Nephron (organoid): ENCODE measurements around the gene ADGRL3.

Experiments
- H3K27ac Mint-ChIP-seq, 3 experiments: 2 replicates each; pipeline ENCODE4 v1.8.0; 2020; ENCODE audit warnings: mixed read lengths in 3 of 3, mild to moderate bottlenecking in 2 of 3, moderate library complexity in 1 of 3
- H3K27me3 Mint-ChIP-seq: 2 replicates; pipeline ENCODE4 v1.8.0; 2021; ENCODE audit warnings: low read depth, mild to moderate bottlenecking, moderate library complexity, mixed read lengths
- H3K36me3 Mint-ChIP-seq: 2 replicates; pipeline ENCODE4 v1.8.0; 2020; ENCODE audit warnings: low read depth, mixed read lengths
- H3K4me1 Mint-ChIP-seq: 2 replicates; pipeline ENCODE4 v1.8.0; 2020; ENCODE audit warnings: mixed read lengths
- H3K4me3 Mint-ChIP-seq, 3 experiments: 2 replicates each; pipeline ENCODE4 v1.8.0; 2020; ENCODE audit warnings: mild to moderate bottlenecking in 3 of 3, mixed read lengths in 3 of 3, moderate library complexity in 2 of 3
- H3K9me3 Mint-ChIP-seq: 2 replicates; pipeline ENCODE4 v1.8.0; 2020; ENCODE audit warnings: mixed read lengths
- CTCF ChIP-seq, 3 experiments: fragments of 200-600 bp; sonication (generic); IDR thresholded peaks; one replicate each; pipeline ENCODE4 v1.5.0; 2021; ENCODE audit warnings: antibody characterized with exemption in 3 of 3; ENCODE audit not compliant: unreplicated experiment in 3 of 3

The ADGRL3 gene

GRCh38 chr4:61934198-61934597 lies 734.1 kb downstream of the ADGRL3 start:
- Mint-ChIP-seq H3K4me1 (peaks cover 8% of the 10 kb centered on the region), H3K4me3 (no peak overlapping the region), H3K27me3 (peaks cover 4% of the 10 kb centered on the region), H3K36me3 (peaks cover 26% of the 10 kb centered on the region), H3K9me3 (no peaks in the 10 kb centered on the region), H3K27ac (peak overlapping the region in 1 of 3 experiments; percentile 24)
- no peak for TF ChIP-seq CTCF (IDR thresholded peaks at IDR 0.05; ENCODE audit: unreplicated experiment in 3 of 3)

- H3K27me3 Mint-ChIP-seq: no peaks in the 10 kb centered on the region
These were observed 738.2 kb downstream of the ADGRL3 start for GRCh38 chr4:61938250-61938846.

GRCh38 chr4:61950625-61951024 lies 750.5 kb downstream of the ADGRL3 start:
- Mint-ChIP-seq H3K27me3 (no peaks in the 10 kb centered on the region), H3K4me3 (no peak overlapping the region), H3K9me3 (peaks cover 3% of the 10 kb centered on the region), H3K4me1 (no peaks in the 10 kb centered on the region), H3K27ac (no peak overlapping the region), H3K36me3 (peaks cover 26% of the 10 kb centered on the region)
- no peak for TF ChIP-seq CTCF (IDR thresholded peaks at IDR 0.05; ENCODE audit: unreplicated experiment in 3 of 3)

More at GRCh38 chr4:61938250-61938846, 738.2 kb downstream of the ADGRL3 start:
- Mint-ChIP-seq H3K9me3 (no peaks in the 10 kb centered on the region), H3K4me3 (no peak overlapping the region), H3K36me3 (peaks cover 26% of the 10 kb centered on the region), H3K4me1 (peaks cover 8% of the 10 kb centered on the region), H3K27ac (no peak overlapping the region)
- TF ChIP-seq CTCF (IDR thresholded peaks at IDR 0.05; ENCODE audit: unreplicated experiment in 3 of 3): no peak

- Mint-ChIP-seq H3K4me3 (no peak overlapping the region), H3K27me3 (no peaks in the 10 kb centered on the region), H3K4me1 (no peaks in the 10 kb centered on the region), H3K36me3 (peaks cover 28% of the 10 kb centered on the region), H3K27ac (no peak overlapping the region), H3K9me3 (peaks cover 8% of the 10 kb centered on the region)
- no peak for TF ChIP-seq CTCF (IDR thresholded peaks at IDR 0.05; ENCODE audit: unreplicated experiment in 3 of 3)
These were observed 753.3 kb downstream of the ADGRL3 start for GRCh38 chr4:61953386-61953785.

- no peaks in the 10 kb centered on the region for H3K27me3 Mint-ChIP-seq
- peaks cover 24% of the 10 kb centered on the region for H3K36me3 Mint-ChIP-seq
- H3K27ac Mint-ChIP-seq: no peak overlapping the region
- no peaks in the 10 kb centered on the region for H3K4me1 Mint-ChIP-seq
- peaks cover 8% of the 10 kb centered on the region for H3K9me3 Mint-ChIP-seq
- no peak for TF ChIP-seq CTCF (IDR thresholded peaks at IDR 0.05; ENCODE audit: unreplicated experiment in 3 of 3)
- H3K4me3 Mint-ChIP-seq: no peak overlapping the region
These were observed 758.5 kb downstream of the ADGRL3 start for GRCh38 chr4:61958591-61958990.

GRCh38 chr4:61959087-61959486 lies 759.0 kb downstream of the ADGRL3 start:
- no peak for TF ChIP-seq CTCF (IDR thresholded peaks at IDR 0.05; ENCODE audit: unreplicated experiment in 3 of 3)
- Mint-ChIP-seq H3K4me1 (no peaks in the 10 kb centered on the region), H3K9me3 (peaks cover 8% of the 10 kb centered on the region), H3K4me3 (no peak overlapping the region), H3K36me3 (peaks cover 24% of the 10 kb centered on the region), H3K27ac (no peak overlapping the region), H3K27me3 (no peaks in the 10 kb centered on the region)
